ENCODE measurements around the gene CCNB2. TPM values are rescaled to one million over a fixed set of nuclear protein-coding genes. Genes with fewer than 3 reads are reported as not detected.
"Not testable (repeated sequence)": the region's sequence is repeated elsewhere in the genome, so short reads cannot be mapped to it uniquely, and the experiment has no call there.

Gene CCNB2
- total and polyA plus RNA-seq, 7 donors, result 0.33 to 40.5 (median 4.9) TPM; not detected in 1

DNA sequence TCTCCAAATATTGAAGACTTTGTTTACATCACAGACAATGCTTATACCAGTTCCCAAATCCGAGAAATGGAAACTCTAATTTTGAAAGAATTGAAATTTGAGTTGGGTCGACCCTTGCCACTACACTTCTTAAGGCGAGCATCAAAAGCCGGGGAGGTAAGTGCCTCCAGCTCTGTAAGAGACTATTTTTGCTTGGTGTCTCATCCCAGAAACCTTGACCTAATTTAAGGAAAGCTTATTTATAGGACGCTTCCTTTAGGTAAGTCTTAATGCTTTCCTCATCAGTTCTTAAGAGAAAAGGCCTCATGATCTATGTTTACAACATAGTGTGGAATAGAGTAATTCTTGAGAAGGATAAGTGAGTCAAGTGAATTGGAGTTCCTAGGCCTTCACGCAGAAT is 11.8 kb downstream of the CCNB2 start:
- Histone ChIP-seq H3K9me3 (no peaks in the 10 kb centered on the region), H3K27me3 (no peaks in the 10 kb centered on the region), H3K4me3 (no peak overlapping the region), H3K4me1 (no peaks in the 10 kb centered on the region), H3K27ac (no peak overlapping the region), H3K36me3 (no peaks in the 10 kb centered on the region)
- no peak for DNase-seq
- intact Hi-C loops (cut with DNase I), result no loop called here
- 98% methylated on average over 6 of the region's 6 CpGs for WGBS, 2 donors
- TF ChIP-seq EP300 (IDR thresholded peaks at IDR 0.05) (no peak), POLR2AphosphoS5 (IDR thresholded peaks at IDR 0.05) (no peak), POLR2A (IDR thresholded peaks at IDR 0.05) (no peak)
- TF ChIP-seq, protein P1, sequence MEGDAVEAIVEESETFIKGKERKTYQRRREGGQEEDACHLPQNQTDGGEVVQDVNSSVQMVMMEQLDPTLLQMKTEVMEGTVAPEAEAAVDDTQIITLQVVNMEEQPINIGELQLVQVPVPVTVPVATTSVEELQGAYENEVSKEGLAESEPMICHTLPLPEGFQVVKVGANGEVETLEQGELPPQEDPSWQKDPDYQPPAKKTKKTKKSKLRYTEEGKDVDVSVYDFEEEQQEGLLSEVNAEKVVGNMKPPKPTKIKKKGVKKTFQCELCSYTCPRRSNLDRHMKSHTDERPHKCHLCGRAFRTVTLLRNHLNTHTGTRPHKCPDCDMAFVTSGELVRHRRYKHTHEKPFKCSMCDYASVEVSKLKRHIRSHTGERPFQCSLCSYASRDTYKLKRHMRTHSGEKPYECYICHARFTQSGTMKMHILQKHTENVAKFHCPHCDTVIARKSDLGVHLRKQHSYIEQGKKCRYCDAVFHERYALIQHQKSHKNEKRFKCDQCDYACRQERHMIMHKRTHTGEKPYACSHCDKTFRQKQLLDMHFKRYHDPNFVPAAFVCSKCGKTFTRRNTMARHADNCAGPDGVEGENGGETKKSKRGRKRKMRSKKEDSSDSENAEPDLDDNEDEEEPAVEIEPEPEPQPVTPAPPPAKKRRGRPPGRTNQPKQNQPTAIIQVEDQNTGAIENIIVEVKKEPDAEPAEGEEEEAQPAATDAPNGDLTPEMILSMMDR (IDR thresholded peaks at IDR 0.05), result no peak

DNA sequence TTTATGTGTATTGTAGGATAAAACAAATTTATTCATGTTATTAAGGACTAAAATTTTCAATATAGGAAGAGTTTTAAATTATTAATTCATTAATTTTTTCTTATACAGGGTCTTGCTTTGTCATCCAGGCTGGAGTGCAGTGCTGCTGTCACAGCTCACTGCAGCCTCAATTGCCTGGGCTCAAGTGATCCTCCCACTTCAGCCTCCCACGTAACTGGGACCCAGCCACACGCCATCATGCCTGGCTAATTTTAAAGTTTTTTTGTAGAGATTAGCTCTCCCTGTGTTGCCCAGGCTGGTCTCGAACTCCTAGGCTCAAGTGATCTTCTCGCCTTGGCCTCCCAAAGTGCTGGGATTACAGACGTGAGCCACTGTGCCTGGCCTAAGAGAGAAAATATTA is 14.7 kb downstream of the CCNB2 start:
- intact Hi-C loops (cut with DNase I), result no loop called here
- no peak overlapping the region for H3K27ac ChIP-seq
- no peaks in the 10 kb centered on the region for H3K36me3 ChIP-seq
- TF ChIP-seq, protein P1 (IDR thresholded peaks at IDR 0.05), result no peak
- TF ChIP-seq POLR2A (IDR thresholded peaks at IDR 0.05) (no peak), POLR2AphosphoS5 (IDR thresholded peaks at IDR 0.05) (no peak), EP300 (IDR thresholded peaks at IDR 0.05) (no peak)
- no peaks in the 10 kb centered on the region for H3K27me3 ChIP-seq
- no peak overlapping the region for H3K4me3 ChIP-seq
- no peaks in the 10 kb centered on the region for H3K9me3 ChIP-seq
- DNase-seq, result no peak
- no peaks in the 10 kb centered on the region for H3K4me1 ChIP-seq
- WGBS, 2 donors, result 96% methylated on average over 5 of the region's 5 CpGs

GRCh38 chr15:59120937-59121336 is 16.0 kb downstream of the CCNB2 start:
- 95 to 96% methylated on average over 5 of the region's 5 CpGs for WGBS, 2 donors
- Histone ChIP-seq H3K36me3 (no peaks in the 10 kb centered on the region), H3K4me3 (no peak overlapping the region)

GRCh38 chr15:59124261-59124660 is 19.3 kb downstream of the CCNB2 start:
- WGBS, 2 donors, result 23 to 74% methylated on average over 2 of the region's 2 CpGs
- Histone ChIP-seq H3K9me3 (peaks cover 0 to 2% (median 0%) of the 10 kb centered on the region in 4 donors), H3K27me3 (no peaks in the 10 kb centered on the region), H3K4me1 (no peaks in the 10 kb centered on the region), H3K36me3 (no peaks in the 10 kb centered on the region), H3K27ac (no peak overlapping the region), H3K4me3 (no peak overlapping the region)
- TF ChIP-seq POLR2AphosphoS5 (IDR thresholded peaks at IDR 0.05) (no peak), EP300 (IDR thresholded peaks at IDR 0.05) (no peak), POLR2A (IDR thresholded peaks at IDR 0.05) (no peak)
- TF ChIP-seq, protein P1 (IDR thresholded peaks at IDR 0.05), result no peak
- no peak for DNase-seq
- intact Hi-C loops (cut with DNase I), result no loop called here

More at GRCh38 chr15:59120937-59121336, 16.0 kb downstream of the CCNB2 start:
- H3K27ac ChIP-seq, result no peak overlapping the region
- intact Hi-C loops (cut with DNase I), result no loop called here
- H3K4me1 ChIP-seq, result no peaks in the 10 kb centered on the region
- H3K27me3 ChIP-seq, result no peaks in the 10 kb centered on the region
- no peak for TF ChIP-seq EP300 (IDR thresholded peaks at IDR 0.05)
- TF ChIP-seq, protein P1 (IDR thresholded peaks at IDR 0.05), result no peak
- no peak for TF ChIP-seq POLR2AphosphoS5 (IDR thresholded peaks at IDR 0.05)
- no peak for TF ChIP-seq POLR2A (IDR thresholded peaks at IDR 0.05)
- DNase-seq, result no peak
- H3K9me3 ChIP-seq, result no peaks in the 10 kb centered on the region

DNA sequence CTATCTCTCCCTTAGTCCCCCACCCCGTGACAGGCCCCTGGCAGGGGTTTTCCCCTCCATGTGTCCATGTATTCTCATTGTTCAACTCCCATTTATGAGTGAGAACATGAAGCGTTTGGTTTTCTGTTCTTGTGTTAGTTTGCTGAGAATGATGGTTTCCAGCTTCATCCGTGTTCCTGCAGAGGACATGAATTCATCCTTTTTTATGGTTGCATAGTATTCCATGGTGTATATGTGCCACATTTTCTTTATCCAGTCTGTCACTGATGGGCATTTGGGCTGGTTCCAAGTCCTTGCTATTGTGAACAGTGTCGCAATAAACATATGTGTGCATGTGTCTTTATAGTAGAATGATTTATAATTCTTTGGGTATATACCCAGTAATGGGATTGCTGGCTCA is 20.7 kb downstream of the CCNB2 start:
- H3K9me3 ChIP-seq; H3K27ac ChIP-seq; H3K4me3 ChIP-seq; H3K27me3 ChIP-seq; intact Hi-C loops (cut with DNase I); H3K36me3 ChIP-seq; H3K4me1 ChIP-seq; DNase-seq: not testable (repeated sequence)
- 96 to 98% methylated on average over 4 of the region's 4 CpGs for WGBS, 2 donors

DNA sequence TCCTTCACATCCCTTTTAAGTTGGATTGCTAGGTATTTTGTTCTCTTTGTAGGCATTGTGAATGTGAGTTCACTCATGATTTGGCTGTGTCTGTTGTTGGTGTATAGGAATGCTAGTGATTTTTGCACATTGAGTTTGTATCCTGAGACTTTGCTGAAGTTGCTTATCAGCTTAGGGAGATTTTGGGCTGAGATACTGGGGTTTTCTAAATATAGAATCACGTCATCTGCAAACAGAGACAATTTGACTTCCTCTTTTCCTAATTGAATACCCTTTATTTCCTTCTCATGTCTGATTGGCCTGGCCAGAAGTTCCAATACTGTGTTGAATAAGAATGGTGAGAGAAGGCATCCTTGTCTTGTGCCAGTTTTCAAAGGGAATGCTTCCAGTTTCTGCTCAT is 22.3 kb downstream of the CCNB2 start:
- H3K4me1 ChIP-seq; intact Hi-C loops (cut with DNase I); H3K36me3 ChIP-seq; H3K27me3 ChIP-seq; H3K27ac ChIP-seq; H3K4me3 ChIP-seq; H3K9me3 ChIP-seq; DNase-seq: not testable (repeated sequence)
- WGBS, 2 donors, result 67 to 88% methylated on average over 1 of the region's 1 CpG

Measured in sigmoid colon (tissue), 7 donors.